Measurements from ENCODE around the gene PODXL2.

GRCh38 chr3:127628426-127628787, 578 bp upstream of the PODXL2 start:
- TF ChIP-seq CTCF (conservative IDR thresholded peaks at IDR 0.05; ENCODE audit: low read depth, low read length) (no peak), EZH2 (IDR thresholded peaks at IDR 0.05; ENCODE audit: borderline replicate concordance, low read depth, low read length, poor library complexity, severe bottlenecking) (no peak)

Measured in A673 (cell line).